Femur (tissue), 1 donor: ENCODE measurements around the gene CHI3L2.

ENCODE experiments used
- DNase-seq: peaks from one replicate; pipeline ENCODE4 v3.0.0-alpha.2; 2017

The CHI3L2 gene

GRCh38 chr1:111227434-111227833 lies at the start of gene CHI3L2:
CHI3L2 (plus strand) TSS chr1:111227713; CDS start chr1:111227730, 17 bp downstream.
- no peak for DNase-seq

- no peak for DNase-seq
Observed at GRCh38 chr1:111179968-111180533, 47.5 kb upstream of the CHI3L2 start.

- no peak for DNase-seq
Observed at GRCh38 chr1:111182052-111182451, 45.5 kb upstream of the CHI3L2 start.

GRCh38 chr1:111183308-111184069 lies 44.0 kb upstream of the CHI3L2 start:
- DNase-seq = no peak

- DNase-seq = no peak
Observed at GRCh38 chr1:111184663-111185062, 42.9 kb upstream of the CHI3L2 start.

- DNase-seq = no peak
Observed at GRCh38 chr1:111190931-111191451, 36.5 kb upstream of the CHI3L2 start.

- DNase-seq = no peak
Observed at GRCh38 chr1:111191496-111191895, 36.0 kb upstream of the CHI3L2 start.

GRCh38 chr1:111192074-111192473 lies 35.4 kb upstream of the CHI3L2 start:
- no peak for DNase-seq

GRCh38 chr1:111192658-111193519 lies 34.6 kb upstream of the CHI3L2 start:
- no peak for DNase-seq

GRCh38 chr1:111193712-111194480 lies 33.6 kb upstream of the CHI3L2 start:
- DNase-seq = no peak

GRCh38 chr1:111195002-111195684 lies 32.4 kb upstream of the CHI3L2 start:
- DNase-seq = no peak

- no peak for DNase-seq
Observed at GRCh38 chr1:111196213-111196612, 31.3 kb upstream of the CHI3L2 start.

GRCh38 chr1:111197598-111198284 lies 29.8 kb upstream of the CHI3L2 start:
- no peak for DNase-seq

GRCh38 chr1:111198836-111199235 lies 28.7 kb upstream of the CHI3L2 start:
- no peak for DNase-seq

GRCh38 chr1:111199329-111199728 lies 28.2 kb upstream of the CHI3L2 start:
- no peak for DNase-seq

GRCh38 chr1:111199881-111200801 lies 27.4 kb upstream of the CHI3L2 start, which contains the start of gene DENND2D:
DENND2D (minus strand) TSS chr1:111200646; CDS start chr1:111200459, 187 bp downstream.
- no peak for DNase-seq

- no peak for DNase-seq
Observed at GRCh38 chr1:111200802-111201161, 26.7 kb upstream of the CHI3L2 start.

- no peak for DNase-seq
Observed at GRCh38 chr1:111201275-111202090, 26.0 kb upstream of the CHI3L2 start.

GRCh38 chr1:111202366-111202706 lies 25.2 kb upstream of the CHI3L2 start:
- no peak for DNase-seq
